GM12878 (cell line): ENCODE data around the gene PHF20. TPM values are rescaled to one million over a fixed set of nuclear protein-coding genes. Genes with fewer than 3 reads are reported as not detected.
"Not testable (repeated sequence)": the region's sequence is repeated elsewhere in the genome, so short reads cannot be mapped to it uniquely, and the experiment has no call there.

Experiments used
- ATAC-seq: fragments of 200-7000 bp; cut with Tn5 transposase; 3 replicates; pipeline ENCODE4 v1.9.1; 2020; ENCODE audit warnings: mild to moderate bottlenecking, moderate library complexity
- BruUV-seq: library from RNA; stranded (reverse); fragments of 400-500 nt; replicated peaks from 2 replicates; lab custom pipeline; 2021; lab: Mats Ljungman, UMichigan
- CTCF ChIA-PET: fragments of 300-600 bp; sonication (Branson Sonifier 250); formaldehyde crosslinking; extraction: SDS; loops from one replicate; lab custom pipeline; 2021; ENCODE audit warnings: inconsistent platforms; lab: Yijun Ruan, JAX
- POLR2A ChIA-PET: fragments of 350-600 bp; formaldehyde crosslinking; extraction: SDS; loops from one replicate; lab custom pipeline; 2021; ENCODE audit warnings: inconsistent platforms; lab: Charles Lee
- RAD21 ChIA-PET: fragments of 300-600 bp; sonication (Branson Sonifier 250); formaldehyde crosslinking; loops from one replicate; lab custom pipeline; 2023; ENCODE audit warnings: antibody characterized with exemption; ENCODE audit not compliant: unreplicated experiment; lab: Charles Lee
- SMC1A ChIA-PET: fragments of 300-600 bp; sonication (Branson Sonifier 250); formaldehyde crosslinking; loops from one replicate; lab custom pipeline; 2023; ENCODE audit not compliant: unreplicated experiment, uncharacterized antibody; lab: Charles Lee
- DNase-seq: peaks from one replicate; pipeline ENCODE4 v3.0.0-alpha.2; 2011; ENCODE audit warnings: low read depth, low spot score
- FAIRE-seq: peaks from 3 replicates; lab custom pipeline; 2011; peaks lifted over from hg19 to GRCh38; lab: Jason Lieb, UNC
- H2AFZ ChIP-seq: 2 replicates; pipeline ENCODE4 v1.6.0; 2011; ENCODE audit warnings: low read depth, low read length, control low read depth; ENCODE audit not compliant: control insufficient read depth
- H3K27ac ChIP-seq: 2 replicates; pipeline ENCODE4 v1.5.1; 2011; ENCODE audit warnings: control low read depth; ENCODE audit not compliant: control insufficient read depth, insufficient read depth
- H3K27me3 ChIP-seq, 2 experiments: replicated peaks in 1 of 2; 2 replicates each; pipeline versions ENCODE4 v1.6.0 to v1.6.1; 2011; ENCODE audit warnings: low read length in 1 of 2; ENCODE audit not compliant: control insufficient read depth in 2 of 2, insufficient read depth in 2 of 2
- H3K36me3 ChIP-seq, 2 experiments: 2 replicates each; pipeline ENCODE4 v1.5.1; 2011; ENCODE audit warnings: low read length in 1 of 2; ENCODE audit not compliant: control insufficient read depth in 2 of 2, insufficient read depth in 2 of 2
- H3K4me1 ChIP-seq: 2 replicates; pipeline ENCODE4 v1.6.1; 2011; ENCODE audit warnings: mild to moderate bottlenecking, low read length, moderate library complexity, mixed read lengths; ENCODE audit not compliant: control insufficient read depth, insufficient read depth
- H3K4me2 ChIP-seq: 2 replicates; pipeline ENCODE4 v1.6.0; 2011; ENCODE audit warnings: control low read depth; ENCODE audit not compliant: control insufficient read depth, insufficient read depth
- H3K4me3 ChIP-seq: fragments of 200-600 bp; sonication (generic); 2 replicates; pipeline ENCODE4 v1.5.1; 2016
- H3K79me2 ChIP-seq: 2 replicates; pipeline ENCODE4 v1.6.0; 2011; ENCODE audit warnings: low read length; ENCODE audit not compliant: control insufficient read depth, insufficient read depth
- H3K9ac ChIP-seq: 2 replicates; pipeline ENCODE4 v1.8.0; 2011; ENCODE audit warnings: low read length, control low read depth, mixed read lengths; ENCODE audit not compliant: control insufficient read depth, insufficient read depth
- H3K9me3 ChIP-seq: replicated peaks from 3 replicates; pipeline ENCODE4 v1.5.1; 2011; ENCODE audit warnings: mild to moderate bottlenecking, low read length; ENCODE audit not compliant: control insufficient read depth, insufficient read depth
- H4K20me1 ChIP-seq: 2 replicates; pipeline ENCODE4 v1.6.0; 2011; ENCODE audit not compliant: control insufficient read depth, insufficient read depth
- BCL11A ChIP-seq: IDR thresholded peaks from 2 replicates; pipeline ENCODE4 v1.6.1; 2011; ENCODE audit warnings: low read depth, low read length
- E2F8 ChIP-seq: fragments of 450-650 bp; IDR thresholded peaks from 2 replicates; pipeline ENCODE4 v1.6.1; 2018; ENCODE audit warnings: mild to moderate bottlenecking, low read depth, moderate library complexity; ENCODE audit not compliant: partially characterized antibody
- MEF2A ChIP-seq: IDR thresholded peaks from 2 replicates; pipeline ENCODE4 v1.6.1; 2011; ENCODE audit warnings: low read depth, mild to moderate bottlenecking, low read length, moderate library complexity; ENCODE audit not compliant: insufficient read depth
- PRDM15 ChIP-seq: fragments of 450-650 bp; formaldehyde crosslinking; IDR thresholded peaks from 2 replicates; pipeline ENCODE4 v1.4.0; 2020; ENCODE audit warnings: mild to moderate bottlenecking, moderate library complexity
- SIN3A ChIP-seq: IDR thresholded peaks from 2 replicates; pipeline ENCODE4 v1.6.1; 2012; ENCODE audit warnings: low read depth, low read length, improper control_type of control experiment
- SMC3 ChIP-seq: IDR thresholded peaks from 2 replicates; pipeline ENCODE4 v1.6.1; 2011; ENCODE audit warnings: low read length, improper control_type of control experiment, borderline replicate concordance
- WGBS: methylation state at CpG from one replicate; pipeline ENCODE4 v1.1.6; 2016; ENCODE audit warnings: low lambda C conversion rate; ENCODE audit not compliant: insufficient replicate concordance, insufficient coverage; ENCODE audit errors: missing lambda C conversion rate; 5-methylcytosine and 5-hydroxymethylcytosine counted together
- in situ Hi-C: fragments of 300-500 bp; cut with MboI; formaldehyde crosslinking; loops from 9 replicates; pipeline ENCODE4 v1.14.3; 2018; ENCODE audit warnings: mixed read lengths
- intact Hi-C: fragments of 100-400 bp; cut with micrococcal nuclease; formaldehyde crosslinking; loops from one replicate; pipeline ENCODE4 v1.14.2; 2022; ENCODE audit not compliant: unreplicated experiment
- polyA plus RNA-seq, 11 experiments: library from polyadenylated mRNA; depleted of rRNA in 4 of 11; unstranded in 6 of 11; stranded (reverse) in 5 of 11; fragments of >200 nt; fragmentation: Nextera tagmentation in 4 of 11; fragmentation: Illumina TruSeq in 1 of 11; extraction: Ambion mirVana in 4 of 11; extraction: Trizol in 1 of 11; gene quantifications; 1 replicate in 1 of 11; 2 replicates in 10 of 11; pipeline versions ENCODE4 v1.2.1 to v1.2.3, GENCODE V29; 2011 to 2016; ENCODE audit warnings: inconsistent platforms in 2 of 11, missing spikeins in 2 of 11, low read depth in 1 of 11
- total RNA-seq, 4 experiments: library from RNA; depleted of rRNA in 3 of 4; stranded (reverse); fragments of >200 nt in 3 of 4; fragmentation: Illumina TruSeq in 1 of 4; extraction: Trizol in 1 of 4; gene quantifications; 2 replicates each; pipeline versions ENCODE4 v1.2.1 to v1.2.3, GENCODE V29; 2013 to 2021

Gene PHF20
- total and polyA plus RNA-seq, 10 of the 15 experiments (the other 5 are each of a cell fraction or from before 2014, with no cell fraction given), result 31.6 to 91.2 (median 46.8) TPM

GRCh38 chr20:35761548-35761947, 10.3 kb upstream of the PHF20 start:
- H3K27ac ChIP-seq, POLR2A ChIA-PET, H3K27me3 ChIP-seq, H3K4me1 ChIP-seq, SMC1A ChIA-PET, H3K4me2 ChIP-seq, H3K4me3 ChIP-seq, H3K79me2 ChIP-seq, BruUV-seq, H4K20me1 ChIP-seq, H3K9me3 ChIP-seq, in situ Hi-C loops, H2AFZ ChIP-seq, RAD21 ChIA-PET, H3K9ac ChIP-seq, ATAC-seq, FAIRE-seq, CTCF ChIA-PET, intact Hi-C loops, H3K36me3 ChIP-seq, DNase-seq: not testable (repeated sequence)
- 78% methylated on average over 11 of the region's 11 CpGs for WGBS

GRCh38 chr20:35762461-35762860, 9.4 kb upstream of the PHF20 start:
- Histone ChIP-seq H2AFZ (no peak overlapping the region), H3K36me3 (no peaks in the 10 kb centered on the region), H3K4me1 (peaks cover 6% of the 10 kb centered on the region), H3K4me3 (no peak overlapping the region), H3K9me3 (no peaks in the 10 kb centered on the region), H3K79me2 (no peaks in the 10 kb centered on the region), H3K27me3 (no peaks in the 10 kb centered on the region), H3K4me2 (no peak overlapping the region), H3K9ac (no peak overlapping the region), H4K20me1 (no peaks in the 10 kb centered on the region), H3K27ac (no peak overlapping the region)
- intact Hi-C loops (no loop called here), in situ Hi-C loops (no loop called here)
- no TSS peak for BruUV-seq
- POLR2A ChIA-PET, result interaction anchor here (0.6 to 1.4 kb wide), 2 partner anchors 13 to 18 kb away, joined by 4 to 5 read pairs; no protein-coding TSS in a partner anchor
- RAD21 ChIA-PET, result no interaction called here
- no peak for ATAC-seq
- CTCF ChIA-PET, result no interaction called here
- no peak for DNase-seq
- SMC1A ChIA-PET, result no interaction called here
- WGBS, result 98% methylated on average over 3 of the region's 3 CpGs
- TF ChIP-seq E2F8 (no peak), SMC3 (no peak), MEF2A (no peak), BCL11A (no peak), SIN3A (no peak), PRDM15 (no peak)
- FAIRE-seq, result no peak
